Measurements from ENCODE around the gene PITX2. TPM values are rescaled to one million over a fixed set of nuclear protein-coding genes. Genes with fewer than 3 reads are reported as not detected.

Gene PITX2
- total RNA-seq, 2 donors from 2014 or later: not detected

DNA sequence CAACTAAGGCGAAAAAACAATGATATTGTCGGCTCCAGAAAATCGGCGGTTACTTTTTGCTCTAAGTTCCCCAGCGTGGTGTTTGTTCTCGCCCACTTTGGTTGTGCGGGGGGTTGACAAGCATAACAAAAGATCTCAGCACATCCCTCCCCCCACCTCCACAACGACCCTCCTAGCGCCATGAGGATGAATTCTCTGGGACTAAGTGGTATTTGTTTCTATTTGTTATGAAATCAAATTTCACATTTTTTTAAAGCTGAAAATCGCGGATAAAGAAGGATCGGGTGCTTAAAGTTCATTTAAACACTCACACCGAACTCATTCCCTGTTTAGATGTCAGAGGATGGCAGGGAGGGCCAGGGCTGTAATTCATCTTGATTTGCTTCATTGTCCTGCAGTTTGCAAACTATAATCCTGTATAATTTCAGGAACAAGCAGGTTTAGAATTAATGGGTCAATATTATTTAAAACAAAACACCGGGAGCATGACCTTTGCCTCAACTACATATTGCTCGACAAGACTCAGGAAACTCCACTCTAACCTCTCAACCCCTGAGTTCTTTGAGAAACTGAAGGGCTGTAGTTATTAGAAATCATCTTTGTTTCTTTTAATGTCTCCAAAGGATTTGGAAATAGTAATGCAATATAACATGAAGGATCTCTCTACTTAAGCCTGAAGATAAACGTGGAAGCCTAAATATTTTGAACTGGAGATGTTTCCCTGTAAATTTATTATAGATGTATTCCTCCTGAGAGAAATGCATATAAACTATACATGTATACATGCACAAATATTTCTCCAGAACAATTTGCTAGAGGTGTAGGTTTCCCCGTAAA lies 6.4 kb downstream of the PITX2 start:
- H3K27me3 Mint-ChIP-seq: peaks cover 88% of the 10 kb centered on the region
- H3K27ac Mint-ChIP-seq: peak overlapping the region; percentile 63
- DNase-seq (no peak), ATAC-seq (no peak)
- no peaks in the 10 kb centered on the region for H3K9me3 ChIP-seq (ENCODE audit: control insufficient read depth, low read length, poor library complexity, severe bottlenecking)
- H3K36me3 Mint-ChIP-seq (ENCODE audit: low read depth): peaks cover 2% of the 10 kb centered on the region
- H3K4me3 Mint-ChIP-seq: peak overlapping the region; percentile 10
- H3K4me1 Mint-ChIP-seq: no peaks in the 10 kb centered on the region

DNA sequence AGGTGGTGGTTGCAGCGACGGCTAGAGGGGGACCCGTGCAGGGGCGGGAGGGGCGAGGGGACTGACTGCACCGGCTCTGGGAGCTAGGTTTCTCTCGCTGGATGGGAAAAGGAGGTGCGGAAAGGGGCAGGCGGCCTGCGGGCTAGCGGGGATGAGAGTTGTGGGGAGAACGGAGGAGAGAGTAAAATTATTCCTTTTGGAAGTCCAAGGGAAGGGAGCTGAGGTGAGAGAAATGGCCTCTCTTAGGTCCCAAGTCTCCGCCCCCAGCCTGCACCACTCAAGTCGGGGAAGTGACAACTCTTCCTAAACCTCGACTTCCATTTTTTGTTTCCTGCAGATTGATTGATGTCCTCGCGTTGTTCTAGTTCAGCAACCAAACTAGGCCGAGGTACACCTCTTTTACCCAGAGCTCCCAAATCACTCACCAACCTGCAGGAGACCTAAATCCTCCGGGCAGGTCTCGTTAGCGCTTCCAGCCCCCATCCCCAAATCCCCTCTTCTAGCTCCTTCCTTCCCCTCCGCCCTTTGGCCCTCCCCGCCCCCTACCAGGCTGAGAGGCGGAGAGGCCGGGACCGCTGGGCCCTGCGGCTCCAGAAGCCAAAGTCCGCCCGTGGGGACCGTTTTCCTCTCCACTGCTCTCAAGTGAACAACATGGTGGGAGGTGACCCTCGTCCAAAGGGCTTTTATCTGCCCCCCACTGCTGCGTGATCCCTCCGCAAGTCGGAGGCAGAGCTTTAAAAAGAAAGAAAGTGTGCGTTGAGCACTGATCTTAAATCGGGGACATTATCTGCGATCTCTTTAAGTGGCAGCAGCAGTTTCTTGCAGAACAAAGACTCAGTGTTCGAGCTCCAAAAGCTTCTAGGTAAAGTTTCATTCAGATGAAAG lies 7.3 kb downstream of the PITX2 start:
- DNase-seq (no peak), ATAC-seq (no peak)
- Mint-ChIP-seq H3K27me3 (peaks cover 88% of the 10 kb centered on the region), H3K4me1 (peaks cover 4% of the 10 kb centered on the region), H3K36me3 (ENCODE audit: low read depth) (peaks cover 2% of the 10 kb centered on the region), H3K27ac (peak overlapping the region; percentile 63), H3K4me3 (peak overlapping the region; percentile 10)
- H3K9me3 ChIP-seq (ENCODE audit: control insufficient read depth, low read length, poor library complexity, severe bottlenecking): no peaks in the 10 kb centered on the region

DNA sequence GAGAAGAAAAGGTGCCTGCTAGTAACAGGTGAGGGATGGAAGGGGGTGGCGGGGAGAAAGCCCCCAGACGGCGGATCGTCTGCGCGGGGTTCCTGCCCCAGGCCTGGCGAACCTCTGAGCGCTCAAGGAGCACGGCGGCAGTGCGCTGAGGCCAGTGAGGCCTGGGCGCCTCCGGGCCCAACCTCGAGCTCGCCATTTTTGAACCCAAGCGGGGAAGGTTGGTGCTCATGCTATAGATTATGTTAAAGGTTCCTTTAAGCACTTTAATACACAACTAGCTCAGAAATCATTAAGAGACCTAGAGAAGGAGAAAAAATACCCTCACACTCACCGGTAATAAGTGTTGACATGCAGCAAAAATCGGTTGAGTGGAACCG lies 7.9 kb downstream of the PITX2 start:
- H3K9me3 ChIP-seq (ENCODE audit: control insufficient read depth, low read length, poor library complexity, severe bottlenecking): no peaks in the 10 kb centered on the region
- Mint-ChIP-seq H3K27ac (peak overlapping the region; percentile 63), H3K36me3 (ENCODE audit: low read depth) (peaks cover 2% of the 10 kb centered on the region), H3K27me3 (peaks cover 87% of the 10 kb centered on the region), H3K4me1 (peaks cover 4% of the 10 kb centered on the region), H3K4me3 (no peak overlapping the region)
- DNase-seq: no peak
- no peak for ATAC-seq

DNA sequence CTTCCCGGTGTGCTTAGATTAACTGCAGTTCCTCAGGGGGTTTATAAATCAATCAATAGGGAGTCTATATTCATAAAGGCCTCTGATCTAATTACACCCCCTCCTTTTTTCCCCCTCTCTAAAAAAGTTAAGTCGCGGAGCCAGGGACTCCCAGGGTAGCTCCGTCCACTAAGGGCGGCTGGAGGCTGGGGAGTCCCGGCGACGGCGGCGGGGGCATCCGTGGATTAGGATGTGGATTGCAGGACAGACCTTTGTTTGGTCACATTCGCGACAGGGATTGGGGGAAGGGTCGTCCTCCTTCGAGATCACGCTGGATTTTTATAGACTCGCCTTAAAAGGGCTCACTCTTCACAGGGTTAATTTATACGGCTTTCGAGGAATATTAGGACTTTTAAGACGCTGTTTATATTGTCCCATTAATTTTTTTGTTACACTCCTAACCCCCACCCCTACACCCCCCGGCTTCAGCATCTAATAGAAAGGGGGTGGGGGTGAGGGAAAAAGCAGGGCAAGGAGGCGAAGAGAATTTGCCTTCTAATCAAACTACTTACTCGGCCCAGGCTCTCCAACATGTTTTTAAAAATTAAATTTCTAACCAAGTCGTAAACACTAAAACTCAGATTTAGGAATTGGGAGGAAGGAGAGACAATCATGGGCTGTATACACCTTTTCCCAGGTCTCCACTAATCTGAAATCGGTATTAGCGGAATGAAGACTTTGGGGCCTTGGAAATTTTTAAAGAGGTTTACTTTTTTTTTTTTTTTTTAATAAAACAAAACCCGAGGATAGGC lies 8.5 kb downstream of the PITX2 start:
- DNase-seq: no peak
- no peak for ATAC-seq
- Mint-ChIP-seq H3K4me3 (no peak overlapping the region), H3K4me1 (peaks cover 4% of the 10 kb centered on the region), H3K27ac (peak overlapping the region; percentile 63), H3K27me3 (peaks cover 86% of the 10 kb centered on the region), H3K36me3 (ENCODE audit: low read depth) (peaks cover 2% of the 10 kb centered on the region)
- H3K9me3 ChIP-seq (ENCODE audit: control insufficient read depth, low read length, poor library complexity, severe bottlenecking): no peaks in the 10 kb centered on the region

DNA sequence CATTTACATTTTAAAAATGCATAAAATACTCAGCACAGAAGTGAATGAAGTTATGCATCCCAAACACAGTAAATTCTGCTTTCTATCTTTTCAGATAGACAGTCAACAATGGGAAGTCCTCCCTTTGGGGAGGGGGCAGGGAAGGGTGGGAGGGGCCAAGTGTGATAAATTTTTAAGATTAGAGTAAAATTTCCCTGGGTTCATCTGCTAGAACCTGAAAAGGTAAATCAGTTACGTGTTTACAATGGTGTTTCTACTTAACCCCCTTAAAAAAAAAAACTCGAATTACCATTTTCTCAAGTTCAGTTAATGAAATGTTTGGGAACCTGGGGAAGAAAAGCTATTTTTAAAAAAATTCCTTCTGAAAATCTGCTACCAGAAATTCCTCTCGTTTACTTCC lies 9.1 kb downstream of the PITX2 start:
- peaks cover 86% of the 10 kb centered on the region for H3K27me3 Mint-ChIP-seq
- DNase-seq (no peak), ATAC-seq (no peak)
- H3K4me1 Mint-ChIP-seq: peaks cover 4% of the 10 kb centered on the region
- peaks cover 2% of the 10 kb centered on the region for H3K36me3 Mint-ChIP-seq (ENCODE audit: low read depth)
- H3K4me3 Mint-ChIP-seq: no peak overlapping the region
- no peaks in the 10 kb centered on the region for H3K9me3 ChIP-seq (ENCODE audit: control insufficient read depth, low read length, poor library complexity, severe bottlenecking)
- peak overlapping the region; percentile 63 for H3K27ac Mint-ChIP-seq

DNA sequence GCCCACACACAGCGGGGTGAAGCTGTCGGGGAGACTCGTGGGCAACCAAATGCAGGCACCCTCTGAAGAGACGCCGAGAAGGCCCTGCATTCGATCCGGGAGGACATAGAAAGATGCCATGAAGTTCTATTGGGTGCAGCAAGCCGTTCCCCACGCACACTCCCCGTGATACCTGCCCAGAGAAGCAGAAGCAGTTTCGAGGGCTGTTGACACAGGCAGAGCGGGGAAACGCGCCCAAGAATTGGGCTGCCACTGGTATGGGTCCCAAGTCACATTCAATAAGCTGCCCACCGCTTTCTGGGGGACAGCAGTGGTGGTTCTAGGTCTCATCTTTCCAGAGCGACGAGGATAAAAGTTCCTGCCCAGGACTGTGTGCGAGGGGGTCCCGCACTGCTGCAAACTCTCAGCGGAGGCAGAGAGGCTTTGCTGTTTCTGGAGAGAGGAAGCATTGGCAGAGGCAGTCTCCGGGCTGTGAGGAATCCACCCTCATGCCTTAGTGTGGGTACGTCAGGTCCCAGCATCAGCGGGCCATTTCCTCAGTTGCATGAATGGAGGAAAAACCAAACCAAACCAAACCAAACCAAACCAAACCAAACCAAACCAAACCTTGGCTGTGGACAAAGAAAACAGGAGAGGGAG lies 10.1 kb downstream of the PITX2 start:
- H3K9me3 ChIP-seq (ENCODE audit: control insufficient read depth, low read length, poor library complexity, severe bottlenecking): no peaks in the 10 kb centered on the region
- no peak for ATAC-seq
- Mint-ChIP-seq H3K27me3 (peaks cover 86% of the 10 kb centered on the region), H3K4me3 (no peak overlapping the region), H3K27ac (no peak overlapping the region), H3K36me3 (ENCODE audit: low read depth) (peaks cover 4% of the 10 kb centered on the region), H3K4me1 (peaks cover 4% of the 10 kb centered on the region)
- no peak for DNase-seq

DNA sequence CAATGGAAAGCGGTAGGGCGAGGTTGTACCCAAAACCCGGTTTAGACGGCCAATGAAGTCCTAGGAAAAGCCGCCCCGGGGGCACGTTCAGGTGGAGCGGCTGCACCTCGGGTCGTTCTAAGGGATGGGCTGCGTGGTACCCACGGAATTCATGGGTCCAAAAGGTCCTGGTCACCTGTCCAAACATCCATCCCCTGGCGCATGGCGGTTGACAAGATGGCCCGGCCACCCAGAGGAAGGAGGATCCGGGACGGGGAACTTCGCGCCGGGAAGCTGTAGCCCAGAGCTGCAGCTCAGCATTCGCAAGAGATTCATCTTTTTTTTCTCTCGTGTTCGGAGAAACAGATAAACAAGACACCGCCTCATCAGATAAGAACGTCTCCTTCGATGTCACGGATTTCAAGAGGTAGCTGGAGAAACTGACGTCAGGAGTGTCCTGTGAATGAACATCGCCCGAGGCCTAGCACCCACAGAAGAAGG lies 10.9 kb downstream of the PITX2 start:
- no peaks in the 10 kb centered on the region for H3K9me3 ChIP-seq (ENCODE audit: control insufficient read depth, low read length, poor library complexity, severe bottlenecking)
- Mint-ChIP-seq H3K27me3 (peaks cover 80% of the 10 kb centered on the region), H3K4me3 (no peak overlapping the region), H3K27ac (no peak overlapping the region), H3K4me1 (peaks cover 4% of the 10 kb centered on the region), H3K36me3 (ENCODE audit: low read depth) (peaks cover 4% of the 10 kb centered on the region)
- DNase-seq (no peak), ATAC-seq (no peak)

DNA sequence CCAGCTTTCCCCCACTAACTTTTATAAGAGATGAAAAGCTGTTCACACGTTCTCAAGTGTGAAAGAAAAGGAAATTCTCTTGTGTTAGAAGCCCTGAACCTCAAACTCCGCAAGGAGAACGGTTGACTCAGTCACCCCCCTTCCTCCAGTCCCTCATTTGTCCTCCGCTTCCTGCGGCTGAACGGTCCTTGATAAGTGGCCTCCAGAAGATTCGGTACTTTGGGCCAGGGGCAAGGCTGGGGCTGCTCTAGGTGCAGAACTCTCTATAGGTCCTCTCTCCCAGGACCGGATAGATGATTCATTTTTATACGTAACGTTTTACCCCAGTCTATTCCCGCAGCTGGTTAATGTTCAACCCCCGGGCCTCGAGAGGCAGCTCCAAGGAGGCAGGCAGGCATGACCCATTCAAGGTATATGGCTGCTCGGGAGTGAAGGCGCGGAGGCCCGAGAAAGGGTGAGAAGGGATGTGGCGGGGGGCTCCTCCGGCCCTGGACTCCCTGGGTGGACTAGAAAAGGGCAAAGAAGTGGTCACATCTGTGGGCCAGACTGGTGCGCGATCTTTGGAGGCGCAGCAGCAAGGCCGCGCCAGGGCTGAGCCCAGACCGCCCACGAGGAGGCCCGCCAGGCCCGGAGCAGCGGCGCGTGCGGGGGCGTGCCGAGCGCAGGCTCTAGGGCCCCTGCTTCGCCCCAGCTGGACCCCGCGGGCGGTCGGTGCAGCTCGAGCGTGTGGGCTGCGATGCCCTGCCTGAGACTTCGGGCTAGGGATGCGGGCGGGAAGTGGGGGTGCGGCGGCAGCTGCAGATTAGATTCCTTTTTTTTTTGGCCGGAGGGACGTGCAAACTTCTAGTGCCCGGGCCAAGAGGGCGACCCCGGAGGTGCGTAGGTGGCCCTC lies 11.7 kb downstream of the PITX2 start:
- H3K4me1 Mint-ChIP-seq: peaks cover 4% of the 10 kb centered on the region
- no peak for DNase-seq
- H3K36me3 Mint-ChIP-seq (ENCODE audit: low read depth): peaks cover 4% of the 10 kb centered on the region
- H3K27me3 Mint-ChIP-seq: peaks cover 72% of the 10 kb centered on the region
- ATAC-seq: no peak
- peak overlapping the region; percentile 19 for H3K4me3 Mint-ChIP-seq
- H3K9me3 ChIP-seq (ENCODE audit: control insufficient read depth, low read length, poor library complexity, severe bottlenecking): no peaks in the 10 kb centered on the region
- no peak overlapping the region for H3K27ac Mint-ChIP-seq

DNA sequence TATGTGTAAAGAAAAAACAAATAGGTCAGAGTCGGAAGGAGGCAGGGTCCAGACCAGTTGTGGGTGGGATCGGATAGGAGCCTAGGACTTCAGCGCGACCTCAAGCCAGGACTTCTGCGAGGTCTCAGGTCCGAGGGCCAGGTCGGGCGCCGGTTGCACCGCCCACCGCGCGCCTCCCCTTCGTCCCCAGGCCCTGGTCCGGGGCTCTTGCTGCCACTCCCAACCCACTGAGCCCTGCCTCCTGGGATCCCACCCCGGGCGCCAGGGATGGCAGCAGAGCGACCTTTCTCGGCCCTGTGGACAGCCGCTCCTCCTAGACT lies 12.3 kb downstream of the PITX2 start:
- peaks cover 4% of the 10 kb centered on the region for H3K4me1 Mint-ChIP-seq

DNA sequence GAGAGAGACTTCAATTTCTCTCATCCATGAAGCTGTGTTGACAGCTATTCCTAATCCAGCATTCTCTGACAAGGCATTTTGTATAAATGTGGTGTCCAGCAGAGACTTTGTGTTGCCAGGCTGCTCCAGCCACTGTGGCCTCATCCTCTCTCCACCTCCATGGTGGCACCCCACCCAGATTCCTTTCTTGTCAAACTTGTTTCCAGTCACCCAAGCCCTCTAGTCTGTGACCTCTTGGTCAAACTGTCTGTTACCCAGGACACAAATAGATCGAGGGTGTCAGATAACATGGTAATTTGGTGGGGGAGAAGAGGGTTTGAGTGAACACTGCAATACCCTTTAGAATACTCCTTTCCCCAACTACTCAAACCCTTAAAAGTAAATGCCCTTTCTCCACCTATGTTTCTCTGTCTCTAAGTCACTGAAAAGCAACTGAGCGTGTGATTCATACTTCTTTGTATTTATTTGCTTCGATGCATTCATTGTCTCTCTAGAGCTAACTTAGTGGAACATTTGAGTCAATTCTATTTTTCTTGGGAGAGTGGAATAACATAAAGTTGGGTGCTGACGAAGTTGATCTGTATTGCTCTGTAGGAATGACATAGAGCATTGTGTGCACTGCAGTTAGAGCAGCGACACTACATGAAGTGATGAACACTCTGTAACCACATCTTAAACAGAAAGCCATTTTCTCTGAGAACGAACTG lies 13.7 kb downstream of the PITX2 start:
- ATAC-seq (no peak), DNase-seq (no peak)
- Mint-ChIP-seq H3K4me3 (no peak overlapping the region), H3K27me3 (peaks cover 52% of the 10 kb centered on the region), H3K4me1 (peaks cover 4% of the 10 kb centered on the region), H3K27ac (no peak overlapping the region), H3K36me3 (ENCODE audit: low read depth) (peaks cover 4% of the 10 kb centered on the region)
- H3K9me3 ChIP-seq (ENCODE audit: control insufficient read depth, low read length, poor library complexity, severe bottlenecking): no peaks in the 10 kb centered on the region

More for the DNA sequence above, 12.3 kb downstream of the PITX2 start:
- no peaks in the 10 kb centered on the region for H3K9me3 ChIP-seq (ENCODE audit: control insufficient read depth, low read length, poor library complexity, severe bottlenecking)
- Mint-ChIP-seq H3K27ac (no peak overlapping the region), H3K27me3 (peaks cover 66% of the 10 kb centered on the region), H3K36me3 (ENCODE audit: low read depth) (peaks cover 4% of the 10 kb centered on the region), H3K4me3 (no peak overlapping the region)
- no peak for ATAC-seq
- DNase-seq: no peak

DNA sequence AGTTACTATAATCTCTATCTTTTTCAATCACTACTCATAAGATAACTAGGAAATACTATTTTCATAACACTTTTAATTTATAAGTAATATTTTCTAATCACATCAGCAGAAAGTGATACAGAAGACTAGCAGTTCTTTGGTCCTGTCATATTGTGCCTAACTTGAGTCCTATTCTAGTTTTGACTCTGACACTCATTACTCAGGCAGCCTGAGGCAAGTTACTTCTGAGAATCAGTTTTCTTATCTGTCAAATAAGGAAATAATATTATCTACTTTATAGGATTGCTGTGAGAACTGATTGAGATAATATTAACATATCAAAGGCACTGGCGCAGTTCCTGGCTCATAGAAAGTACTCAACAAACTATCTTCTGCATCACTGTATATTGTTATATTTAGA lies 17.8 kb downstream of the PITX2 start:
- H3K27me3 Mint-ChIP-seq: peaks cover 34% of the 10 kb centered on the region
- H3K4me3 Mint-ChIP-seq: no peak overlapping the region

More for the DNA sequence above, 17.8 kb downstream of the PITX2 start:
- ATAC-seq: no peak
- H3K27ac Mint-ChIP-seq: no peak overlapping the region
- H3K9me3 ChIP-seq (ENCODE audit: control insufficient read depth, low read length, poor library complexity, severe bottlenecking): no peaks in the 10 kb centered on the region
- peaks cover 4% of the 10 kb centered on the region for H3K36me3 Mint-ChIP-seq (ENCODE audit: low read depth)
- no peaks in the 10 kb centered on the region for H3K4me1 Mint-ChIP-seq
- no peak for DNase-seq

All from T-helper 17 cell (primary cell).